ENCODE results near the gene CARD9.

DNA sequence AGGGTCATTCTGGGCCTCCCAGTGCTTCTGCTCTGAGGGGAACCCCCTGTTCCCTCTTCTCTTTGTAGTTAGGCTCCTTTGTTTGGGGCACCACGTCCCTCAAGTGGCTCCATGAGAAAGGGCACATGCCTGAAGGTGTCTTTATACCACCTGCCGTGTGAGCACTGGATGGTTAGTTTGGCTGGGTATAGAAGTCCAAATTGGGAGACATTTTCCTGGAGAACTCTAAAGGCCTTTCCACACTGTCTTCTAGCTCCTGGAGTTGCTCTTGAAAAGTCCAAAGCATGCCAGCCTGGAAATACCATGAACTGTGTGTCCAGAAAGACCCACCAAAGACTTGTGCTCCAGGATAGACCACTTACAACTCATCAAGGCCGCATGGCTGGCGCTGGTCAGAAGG, 58.5 kb downstream of the CARD9 start:
- TF ChIP-seq, protein P1, sequence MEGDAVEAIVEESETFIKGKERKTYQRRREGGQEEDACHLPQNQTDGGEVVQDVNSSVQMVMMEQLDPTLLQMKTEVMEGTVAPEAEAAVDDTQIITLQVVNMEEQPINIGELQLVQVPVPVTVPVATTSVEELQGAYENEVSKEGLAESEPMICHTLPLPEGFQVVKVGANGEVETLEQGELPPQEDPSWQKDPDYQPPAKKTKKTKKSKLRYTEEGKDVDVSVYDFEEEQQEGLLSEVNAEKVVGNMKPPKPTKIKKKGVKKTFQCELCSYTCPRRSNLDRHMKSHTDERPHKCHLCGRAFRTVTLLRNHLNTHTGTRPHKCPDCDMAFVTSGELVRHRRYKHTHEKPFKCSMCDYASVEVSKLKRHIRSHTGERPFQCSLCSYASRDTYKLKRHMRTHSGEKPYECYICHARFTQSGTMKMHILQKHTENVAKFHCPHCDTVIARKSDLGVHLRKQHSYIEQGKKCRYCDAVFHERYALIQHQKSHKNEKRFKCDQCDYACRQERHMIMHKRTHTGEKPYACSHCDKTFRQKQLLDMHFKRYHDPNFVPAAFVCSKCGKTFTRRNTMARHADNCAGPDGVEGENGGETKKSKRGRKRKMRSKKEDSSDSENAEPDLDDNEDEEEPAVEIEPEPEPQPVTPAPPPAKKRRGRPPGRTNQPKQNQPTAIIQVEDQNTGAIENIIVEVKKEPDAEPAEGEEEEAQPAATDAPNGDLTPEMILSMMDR (IDR thresholded peaks at IDR 0.05) = no peak
- no peak for TF ChIP-seq POLR2A (IDR thresholded peaks at IDR 0.05)

Measured in Peyer's patch (tissue), 4 donors.